Activated CD8-positive, alpha-beta T cell treated with anti-CD3 and anti-CD28 coated beads, Interleukin-2, amount 10 ng/mL, durations not matched to agents 7 days and 5 days (primary cell): Measurements from ENCODE around the gene GRM4. TPM values are rescaled to one million over a fixed set of nuclear protein-coding genes. Genes with fewer than 3 reads are reported as not detected.

Experiments used
- ATAC-seq: fragments of 150-1000 bp; cut with Tn5 transposase; one replicate; pipeline ENCODE4 v1.10.0; 2021; ENCODE audit warnings: moderate library complexity
- CTCF ChIA-PET: fragments of 350-600 bp; sonication (Branson Sonifier 250); formaldehyde crosslinking; loops from one replicate; lab custom pipeline; 2021; ENCODE audit warnings: antibody characterized with exemption; lab: Charles Lee
- POLR2A ChIA-PET: fragments of 350-600 bp; sonication (Branson Sonifier 250); formaldehyde crosslinking; loops from one replicate; lab custom pipeline; 2021; ENCODE audit warnings: antibody characterized with exemption; lab: Charles Lee
- DNase-seq: peaks from one replicate; pipeline ENCODE4 v3.0.0-alpha.2; 2020
- H3K27ac Mint-ChIP-seq: one replicate; pipeline ENCODE4 v1.8.0; 2021; ENCODE audit warnings: mild to moderate bottlenecking, mixed read lengths
- H3K27me3 Mint-ChIP-seq: one replicate; pipeline ENCODE4 v1.8.0; 2021; ENCODE audit warnings: low read depth, mixed read lengths
- H3K36me3 Mint-ChIP-seq: one replicate; pipeline ENCODE4 v1.8.0; 2021; ENCODE audit warnings: low read depth, mixed read lengths
- H3K4me1 Mint-ChIP-seq: one replicate; pipeline ENCODE4 v1.8.0; 2021; ENCODE audit warnings: low read depth, mixed read lengths
- H3K4me3 Mint-ChIP-seq: one replicate; pipeline ENCODE4 v1.8.0; 2021; ENCODE audit warnings: mild to moderate bottlenecking, mixed read lengths
- H3K9me3 Mint-ChIP-seq: one replicate; pipeline ENCODE4 v1.8.0; 2022; ENCODE audit warnings: mixed read lengths; ENCODE audit not compliant: insufficient read depth
- total RNA-seq, 2 experiments: library from RNA; stranded (reverse); gene quantifications; one replicate each; pipeline ENCODE4 v1.2.3, GENCODE V29; 2021

The GRM4 gene
- total RNA-seq, 2 experiments from 2014 or later = not detected

GRCh38 chr6:33999567-33999966 lies 146.3 kb downstream of the GRM4 start:
- Mint-ChIP-seq H3K27ac (no peak overlapping the region), H3K4me3 (no peak overlapping the region), H3K9me3 (no peaks in the 10 kb centered on the region), H3K36me3 (no peaks in the 10 kb centered on the region), H3K27me3 (peaks cover 11% of the 10 kb centered on the region), H3K4me1 (no peaks in the 10 kb centered on the region)
- ATAC-seq (no peak), DNase-seq (no peak)
- ChIA-PET CTCF (interaction anchor here (1.1 kb wide), 1 partner anchor 228 kb away, joined by 4 read pairs; no protein-coding TSS in a partner anchor), POLR2A (no interaction called here)

GRCh38 chr6:33998660-33999059 lies 147.2 kb downstream of the GRM4 start:
- Mint-ChIP-seq H3K27ac (no peak overlapping the region), H3K36me3 (no peaks in the 10 kb centered on the region), H3K4me3 (no peak overlapping the region), H3K4me1 (no peaks in the 10 kb centered on the region), H3K9me3 (no peaks in the 10 kb centered on the region), H3K27me3 (peaks cover 14% of the 10 kb centered on the region)
- ChIA-PET POLR2A (no interaction called here), CTCF (interaction anchor here (1.1 kb wide), 1 partner anchor 227 kb away, joined by 4 read pairs; no protein-coding TSS in a partner anchor)
- no peak for ATAC-seq
- no peak for DNase-seq

- Mint-ChIP-seq H3K27ac (no peak overlapping the region), H3K27me3 (peaks cover 18% of the 10 kb centered on the region), H3K4me1 (no peaks in the 10 kb centered on the region), H3K4me3 (no peak overlapping the region), H3K36me3 (no peaks in the 10 kb centered on the region), H3K9me3 (no peaks in the 10 kb centered on the region)
- CTCF ChIA-PET = no interaction called here
- POLR2A ChIA-PET = no interaction called here
- ATAC-seq = no peak
- DNase-seq = no peak
These were observed 148.6 kb downstream of the GRM4 start for GRCh38 chr6:33997265-33997664.

- Mint-ChIP-seq H3K27me3 (peaks cover 22% of the 10 kb centered on the region), H3K36me3 (no peaks in the 10 kb centered on the region), H3K4me1 (no peaks in the 10 kb centered on the region), H3K27ac (no peak overlapping the region), H3K9me3 (no peaks in the 10 kb centered on the region), H3K4me3 (no peak overlapping the region)
- ChIA-PET CTCF (no interaction called here), POLR2A (no interaction called here)
- DNase-seq (no peak), ATAC-seq (no peak)
These were observed 149.8 kb downstream of the GRM4 start for GRCh38 chr6:33996120-33996475.

- CTCF ChIA-PET = no interaction called here
- Mint-ChIP-seq H3K27ac (no peak overlapping the region), H3K27me3 (peaks cover 25% of the 10 kb centered on the region), H3K36me3 (no peaks in the 10 kb centered on the region), H3K9me3 (no peaks in the 10 kb centered on the region), H3K4me3 (no peak overlapping the region), H3K4me1 (no peaks in the 10 kb centered on the region)
- ATAC-seq = no peak
- POLR2A ChIA-PET = no interaction called here
- DNase-seq = no peak
These were observed 150.4 kb downstream of the GRM4 start for GRCh38 chr6:33995309-33996119.

- Mint-ChIP-seq H3K4me3 (no peak overlapping the region), H3K27ac (no peak overlapping the region), H3K27me3 (peaks cover 24% of the 10 kb centered on the region), H3K9me3 (no peaks in the 10 kb centered on the region), H3K36me3 (no peaks in the 10 kb centered on the region), H3K4me1 (no peaks in the 10 kb centered on the region)
- CTCF ChIA-PET = no interaction called here
- DNase-seq (no peak), ATAC-seq (no peak)
- POLR2A ChIA-PET = no interaction called here
These were observed 151.2 kb downstream of the GRM4 start for GRCh38 chr6:33994472-33995308.

GRCh38 chr6:33993653-33994471 lies 152.0 kb downstream of the GRM4 start:
- H3K27me3 Mint-ChIP-seq = peaks cover 24% of the 10 kb centered on the region
- no peaks in the 10 kb centered on the region for H3K4me1 Mint-ChIP-seq
- no peak overlapping the region for H3K27ac Mint-ChIP-seq
- ChIA-PET CTCF (no interaction called here), POLR2A (no interaction called here)
- no peak overlapping the region for H3K4me3 Mint-ChIP-seq
- H3K36me3 Mint-ChIP-seq = no peaks in the 10 kb centered on the region
- H3K9me3 Mint-ChIP-seq = no peaks in the 10 kb centered on the region
- no peak for DNase-seq
- ATAC-seq = no peak

GRCh38 chr6:33993091-33993490 lies 152.8 kb downstream of the GRM4 start:
- CTCF ChIA-PET = no interaction called here
- H3K4me3 Mint-ChIP-seq = no peak overlapping the region
- no peaks in the 10 kb centered on the region for H3K36me3 Mint-ChIP-seq
- no peaks in the 10 kb centered on the region for H3K4me1 Mint-ChIP-seq
- no peaks in the 10 kb centered on the region for H3K9me3 Mint-ChIP-seq
- ATAC-seq = no peak
- H3K27me3 Mint-ChIP-seq = peaks cover 24% of the 10 kb centered on the region
- POLR2A ChIA-PET = no interaction called here
- DNase-seq = no peak
- no peak overlapping the region for H3K27ac Mint-ChIP-seq

- CTCF ChIA-PET = no interaction called here
- DNase-seq = no peak
- Mint-ChIP-seq H3K27me3 (peaks cover 21% of the 10 kb centered on the region), H3K9me3 (no peaks in the 10 kb centered on the region), H3K27ac (no peak overlapping the region), H3K4me1 (no peaks in the 10 kb centered on the region), H3K36me3 (no peaks in the 10 kb centered on the region), H3K4me3 (no peak overlapping the region)
- ATAC-seq = no peak
- POLR2A ChIA-PET = no interaction called here
These were observed 153.7 kb downstream of the GRM4 start for GRCh38 chr6:33992191-33992590.

- Mint-ChIP-seq H3K9me3 (no peaks in the 10 kb centered on the region), H3K4me3 (no peak overlapping the region), H3K27ac (no peak overlapping the region), H3K27me3 (peaks cover 16% of the 10 kb centered on the region), H3K36me3 (no peaks in the 10 kb centered on the region), H3K4me1 (no peaks in the 10 kb centered on the region)
- POLR2A ChIA-PET = no interaction called here
- CTCF ChIA-PET = no interaction called here
- ATAC-seq (no peak), DNase-seq (no peak)
These were observed 154.3 kb downstream of the GRM4 start for GRCh38 chr6:33991610-33992009.

GRCh38 chr6:33990061-33990541 lies 155.8 kb downstream of the GRM4 start:
- DNase-seq = no peak
- Mint-ChIP-seq H3K4me1 (no peaks in the 10 kb centered on the region), H3K36me3 (no peaks in the 10 kb centered on the region), H3K4me3 (no peak overlapping the region), H3K27ac (no peak overlapping the region), H3K9me3 (no peaks in the 10 kb centered on the region), H3K27me3 (peaks cover 18% of the 10 kb centered on the region)
- POLR2A ChIA-PET = no interaction called here
- CTCF ChIA-PET = interaction anchor here (0.6 to 1.7 kb wide), 2 partner anchors 57 to 165 kb away, joined by 3 to 4 read pairs; no protein-coding TSS in a partner anchor
- ATAC-seq = no peak
